ENCODE measurements around the gene TF. TPM values are rescaled to one million over a fixed set of nuclear protein-coding genes. Genes with fewer than 3 reads are reported as not detected.

TF gene
- total and polyA plus RNA-seq, 12 donors, result under 0.01 to 15.5 (median 2.2) TPM; not detected in 1

DNA sequence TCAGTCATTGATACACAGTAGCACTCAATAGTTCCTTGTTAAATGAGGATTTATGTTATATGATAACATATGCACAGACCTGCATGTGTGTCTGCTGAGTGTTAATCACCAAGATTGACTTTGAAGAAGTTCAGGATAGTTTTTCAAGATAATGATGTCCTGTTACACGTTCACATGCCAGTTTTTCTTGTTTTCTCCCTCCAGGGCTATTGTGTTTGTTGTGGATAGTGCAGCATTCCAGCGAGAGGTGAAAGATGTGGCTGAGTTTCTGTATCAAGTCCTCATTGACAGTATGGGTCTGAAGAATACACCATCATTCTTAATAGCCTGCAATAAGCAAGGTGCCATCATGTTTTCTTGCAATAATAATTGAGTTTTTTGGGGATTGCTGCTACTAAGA lies 69.2 kb downstream of the TF start:
- WGBS, 4 donors, result 87 to 91% (median 90%) methylated on average over 2 of the region's 2 CpGs
- H3K4me3 ChIP-seq, result no peak overlapping the region
- H3K9me3 ChIP-seq (replicated peaks in 1 of 3), result no peaks in the 10 kb centered on the region
- no peak overlapping the region for H3K27ac ChIP-seq
- TF ChIP-seq, protein P1, sequence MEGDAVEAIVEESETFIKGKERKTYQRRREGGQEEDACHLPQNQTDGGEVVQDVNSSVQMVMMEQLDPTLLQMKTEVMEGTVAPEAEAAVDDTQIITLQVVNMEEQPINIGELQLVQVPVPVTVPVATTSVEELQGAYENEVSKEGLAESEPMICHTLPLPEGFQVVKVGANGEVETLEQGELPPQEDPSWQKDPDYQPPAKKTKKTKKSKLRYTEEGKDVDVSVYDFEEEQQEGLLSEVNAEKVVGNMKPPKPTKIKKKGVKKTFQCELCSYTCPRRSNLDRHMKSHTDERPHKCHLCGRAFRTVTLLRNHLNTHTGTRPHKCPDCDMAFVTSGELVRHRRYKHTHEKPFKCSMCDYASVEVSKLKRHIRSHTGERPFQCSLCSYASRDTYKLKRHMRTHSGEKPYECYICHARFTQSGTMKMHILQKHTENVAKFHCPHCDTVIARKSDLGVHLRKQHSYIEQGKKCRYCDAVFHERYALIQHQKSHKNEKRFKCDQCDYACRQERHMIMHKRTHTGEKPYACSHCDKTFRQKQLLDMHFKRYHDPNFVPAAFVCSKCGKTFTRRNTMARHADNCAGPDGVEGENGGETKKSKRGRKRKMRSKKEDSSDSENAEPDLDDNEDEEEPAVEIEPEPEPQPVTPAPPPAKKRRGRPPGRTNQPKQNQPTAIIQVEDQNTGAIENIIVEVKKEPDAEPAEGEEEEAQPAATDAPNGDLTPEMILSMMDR (IDR thresholded peaks at IDR 0.05), result no peak
- TF ChIP-seq POLR2A (IDR thresholded peaks at IDR 0.05), result no peak
- intact Hi-C loops (cut with DNase I), result no loop called here
- H3K4me1 ChIP-seq (replicated peaks in 1 of 2), result no peaks in the 10 kb centered on the region
- H3K27me3 ChIP-seq, result no peaks in the 10 kb centered on the region
- H3K36me3 ChIP-seq (replicated peaks in 1 of 2), result peaks cover 0 to 54% of the 10 kb centered on the region in 2 donors
- DNase-seq, result no peak

DNA sequence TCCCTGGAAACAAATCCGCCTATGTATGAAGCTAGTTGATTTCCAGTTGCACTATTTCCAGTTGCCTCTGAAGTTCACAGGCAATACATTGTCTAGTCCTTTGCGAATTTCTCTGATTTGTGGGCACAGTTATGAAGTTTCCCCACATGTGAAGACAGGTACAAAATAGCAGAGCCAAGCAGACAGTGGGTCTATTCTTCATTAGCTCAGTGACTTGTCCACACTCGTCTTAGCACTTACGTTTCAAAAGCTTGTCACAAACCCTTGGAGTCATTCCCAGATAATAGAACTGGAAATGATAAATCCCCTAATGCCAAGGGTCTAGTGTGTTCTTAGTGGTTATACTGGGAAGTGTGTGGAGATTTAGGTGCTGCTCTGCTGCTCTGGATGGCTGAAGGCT lies 73.9 kb downstream of the TF start:
- peak in 1 of 7 donors; percentile 14 for DNase-seq
- TF ChIP-seq, protein P1 (IDR thresholded peaks at IDR 0.05), result no peak
- TF ChIP-seq POLR2A (IDR thresholded peaks at IDR 0.05), result no peak
- intact Hi-C loops (cut with DNase I), result loop anchor here (5.0 kb wide), 1 partner anchor 107 kb away; no protein-coding TSS in a partner anchor

GRCh38 chr3:133820889-133821675 lies 74.9 kb downstream of the TF start:
- Histone ChIP-seq H3K4me3 (no peak overlapping the region), H3K36me3 (replicated peaks in 1 of 2) (peaks cover 0 to 51% of the 10 kb centered on the region in 2 donors), H3K9me3 (replicated peaks in 1 of 3) (no peaks in the 10 kb centered on the region), H3K27ac (peak overlapping the region in 2 of 5 donors; percentile 7 to 26), H3K27me3 (no peaks in the 10 kb centered on the region), H3K4me1 (replicated peaks in 1 of 2) (no peaks in the 10 kb centered on the region)
- 76 to 85% (median 81%) methylated on average over 3 of the region's 3 CpGs for WGBS, 4 donors
- DNase-seq, result peak in 1 of 7 donors; percentile 42
- intact Hi-C loops (cut with DNase I), result loop anchor here (5.0 kb wide), 1 partner anchor 106 kb away; no protein-coding TSS in a partner anchor
- TF ChIP-seq, protein P1 (IDR thresholded peaks at IDR 0.05), result no peak
- TF ChIP-seq POLR2A (IDR thresholded peaks at IDR 0.05), result no peak

More for the DNA sequence above, 73.9 kb downstream of the TF start:
- Histone ChIP-seq H3K36me3 (replicated peaks in 1 of 2) (peaks cover 0 to 60% of the 10 kb centered on the region in 2 donors), H3K27me3 (no peaks in the 10 kb centered on the region), H3K4me1 (replicated peaks in 1 of 2) (no peaks in the 10 kb centered on the region), H3K9me3 (replicated peaks in 1 of 3) (no peaks in the 10 kb centered on the region), H3K27ac (no peak overlapping the region), H3K4me3 (no peak overlapping the region)
- 78 to 92% (median 89%) methylated on average over 4 of the region's 4 CpGs for WGBS, 4 donors

DNA sequence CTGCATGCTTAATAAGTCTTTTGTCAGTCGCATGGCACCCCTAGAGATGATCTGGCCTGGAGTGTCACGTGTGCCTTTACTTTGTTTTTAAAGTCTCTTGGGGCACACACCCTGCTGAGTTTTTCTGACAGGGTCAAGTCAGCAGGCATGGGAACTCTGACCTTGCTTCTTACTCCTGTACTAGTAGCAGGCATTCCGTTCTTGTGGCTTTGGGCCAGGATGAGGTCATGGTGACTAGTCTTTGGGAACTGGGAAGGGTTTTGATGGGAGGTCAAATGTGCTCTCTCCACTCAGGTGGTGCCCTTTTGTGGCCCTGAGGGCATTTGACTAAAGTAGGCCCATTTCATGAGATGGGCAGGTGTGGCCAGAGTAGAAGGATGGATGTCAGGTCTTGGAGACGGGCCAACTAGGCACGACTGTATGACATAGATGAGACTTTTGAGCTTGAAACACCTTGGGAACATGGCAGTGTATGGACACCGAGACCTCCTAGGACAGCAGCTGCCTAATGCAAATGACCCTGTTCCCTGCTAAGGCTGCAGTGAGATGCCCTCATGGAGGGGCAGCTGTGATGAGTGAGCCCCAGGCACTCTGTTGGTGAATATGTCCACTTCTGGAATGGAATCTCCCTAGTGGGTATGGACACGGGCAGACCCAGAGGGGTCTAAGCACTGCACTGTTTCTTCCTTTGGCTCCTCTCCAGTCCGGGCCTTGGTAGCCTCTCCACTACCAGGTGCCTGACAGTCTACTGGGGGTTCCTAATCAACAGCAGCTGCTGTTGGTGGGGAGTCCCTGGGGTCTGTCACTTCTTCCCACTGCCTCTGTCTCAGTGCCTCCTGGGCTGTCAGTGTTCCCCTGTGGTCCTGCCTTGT lies 75.8 kb downstream of the TF start:
- Histone ChIP-seq H3K27ac (peak overlapping the region in 2 of 5 donors; percentile 7 to 26), H3K4me3 (no peak overlapping the region), H3K4me1 (replicated peaks in 1 of 2) (no peaks in the 10 kb centered on the region), H3K36me3 (replicated peaks in 1 of 2) (peaks cover 0 to 41% of the 10 kb centered on the region in 2 donors), H3K9me3 (replicated peaks in 1 of 3) (no peaks in the 10 kb centered on the region), H3K27me3 (no peaks in the 10 kb centered on the region)
- TF ChIP-seq, protein P1 (IDR thresholded peaks at IDR 0.05), result peak in 1 of 6 experiments; percentile 42
- no peak for TF ChIP-seq POLR2A (IDR thresholded peaks at IDR 0.05)
- DNase-seq, result peak; percentile 65 to 93 (median 88)
- 66 to 76% (median 72%) methylated on average over 8 of the region's 8 CpGs for WGBS, 4 donors
- intact Hi-C loops (cut with DNase I), result loop anchor here (5.0 kb wide), 1 partner anchor 105 kb away; no protein-coding TSS in a partner anchor
